GM10266 (cell line): ENCODE measurements around the gene SULT6B1.
"Not testable (repeated sequence)": the region's sequence is repeated elsewhere in the genome, so short reads cannot be mapped to it uniquely, and the experiment has no call there.

Experiments used
- DNase-seq: peaks from one replicate; pipeline ENCODE4 v3.0.0; 2012; ENCODE audit errors: extremely low spot score
- TF ChIP-seq, protein P1 (sequence below): IDR thresholded peaks from 2 replicates; pipeline ENCODE4 v1.5.1; 2012; ENCODE audit warnings: mild to moderate bottlenecking, low read depth; ENCODE audit not compliant: control insufficient read depth, insufficient read depth; ENCODE audit errors: missing control alignments

Gene SULT6B1, protein sequence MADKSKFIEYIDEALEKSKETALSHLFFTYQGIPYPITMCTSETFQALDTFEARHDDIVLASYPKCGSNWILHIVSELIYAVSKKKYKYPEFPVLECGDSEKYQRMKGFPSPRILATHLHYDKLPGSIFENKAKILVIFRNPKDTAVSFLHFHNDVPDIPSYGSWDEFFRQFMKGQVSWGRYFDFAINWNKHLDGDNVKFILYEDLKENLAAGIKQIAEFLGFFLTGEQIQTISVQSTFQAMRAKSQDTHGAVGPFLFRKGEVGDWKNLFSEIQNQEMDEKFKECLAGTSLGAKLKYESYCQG

DNA sequence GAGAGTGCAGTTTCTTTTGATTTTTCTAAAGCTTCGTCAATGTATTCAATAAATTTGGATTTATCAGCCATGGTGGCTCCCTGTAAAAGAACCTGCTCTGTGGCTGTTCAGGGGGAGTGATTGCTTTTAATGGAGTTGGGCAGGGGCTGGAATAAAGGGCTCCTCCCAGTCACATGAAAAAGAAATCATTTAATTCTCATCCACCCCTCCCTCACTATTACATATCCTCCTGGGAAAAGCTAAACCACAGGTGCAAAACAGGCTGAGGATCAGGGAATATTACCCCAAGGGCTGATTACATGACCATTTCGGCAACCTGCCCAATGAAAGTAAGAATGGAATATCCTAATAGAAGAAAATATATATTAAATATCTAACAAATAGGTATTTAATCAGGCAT, at the start of gene SULT6B1:
Gene SULT6B1, minus strand, starts transcription at position 101 of the 400 bp plus-strand sequence. Its CDS starts 30 bp downstream, at position 71.
- DNase-seq = no peak
- TF ChIP-seq, protein P1, sequence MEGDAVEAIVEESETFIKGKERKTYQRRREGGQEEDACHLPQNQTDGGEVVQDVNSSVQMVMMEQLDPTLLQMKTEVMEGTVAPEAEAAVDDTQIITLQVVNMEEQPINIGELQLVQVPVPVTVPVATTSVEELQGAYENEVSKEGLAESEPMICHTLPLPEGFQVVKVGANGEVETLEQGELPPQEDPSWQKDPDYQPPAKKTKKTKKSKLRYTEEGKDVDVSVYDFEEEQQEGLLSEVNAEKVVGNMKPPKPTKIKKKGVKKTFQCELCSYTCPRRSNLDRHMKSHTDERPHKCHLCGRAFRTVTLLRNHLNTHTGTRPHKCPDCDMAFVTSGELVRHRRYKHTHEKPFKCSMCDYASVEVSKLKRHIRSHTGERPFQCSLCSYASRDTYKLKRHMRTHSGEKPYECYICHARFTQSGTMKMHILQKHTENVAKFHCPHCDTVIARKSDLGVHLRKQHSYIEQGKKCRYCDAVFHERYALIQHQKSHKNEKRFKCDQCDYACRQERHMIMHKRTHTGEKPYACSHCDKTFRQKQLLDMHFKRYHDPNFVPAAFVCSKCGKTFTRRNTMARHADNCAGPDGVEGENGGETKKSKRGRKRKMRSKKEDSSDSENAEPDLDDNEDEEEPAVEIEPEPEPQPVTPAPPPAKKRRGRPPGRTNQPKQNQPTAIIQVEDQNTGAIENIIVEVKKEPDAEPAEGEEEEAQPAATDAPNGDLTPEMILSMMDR = no peak

GRCh38 chr2:37232131-37232933, 43.9 kb upstream of the SULT6B1 start:
- DNase-seq = no peak

DNA sequence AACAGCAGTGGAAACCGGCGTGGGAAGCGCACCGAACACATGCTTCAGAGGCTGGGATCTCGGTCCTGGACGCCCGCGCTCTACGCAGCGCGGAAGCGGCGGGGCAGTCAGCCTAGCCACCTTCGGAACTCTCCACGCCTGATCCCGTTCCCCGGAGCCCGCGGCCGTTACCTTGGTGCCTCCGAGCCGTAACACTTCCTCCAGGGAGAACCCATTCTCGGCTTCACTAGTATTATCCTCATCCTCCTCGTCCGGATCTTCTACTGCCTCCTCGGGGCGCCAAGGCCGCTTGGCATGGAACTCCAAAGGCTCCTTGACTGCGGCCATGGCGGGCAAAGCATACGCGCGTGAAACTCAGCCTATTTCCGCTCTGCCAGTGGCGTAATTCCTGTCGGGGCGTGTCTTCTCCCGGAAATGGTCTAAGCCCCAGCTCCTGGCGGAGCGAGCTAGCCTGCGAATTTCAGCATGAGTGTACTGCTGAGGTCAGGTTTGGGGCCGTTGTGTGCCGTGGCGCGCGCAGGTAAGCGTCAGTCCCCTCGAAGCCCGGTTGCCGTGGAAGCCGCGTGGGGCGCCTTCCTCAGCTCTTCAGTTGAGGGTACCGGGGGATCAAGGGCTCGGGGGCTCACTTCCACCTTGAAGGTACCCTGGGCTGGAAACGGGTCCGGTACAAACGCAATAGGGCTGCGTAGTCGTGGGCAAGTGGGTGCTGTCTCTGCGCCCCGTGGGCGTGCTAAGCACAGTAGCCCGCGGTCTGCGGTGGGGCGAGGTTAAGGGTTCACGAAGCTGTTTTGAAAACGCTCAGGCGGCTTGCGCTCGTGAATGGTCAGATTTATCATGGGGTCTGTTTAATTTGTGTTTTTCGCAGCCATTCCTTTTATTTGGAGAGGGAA, 43.0 kb upstream of the SULT6B1 start, which contains the start of the genes CEBPZ and NDUFAF7:
Gene CEBPZ, minus strand, starts transcription at position 356 of the 890 bp plus-strand sequence. Its CDS starts 29 bp downstream, at position 327.
Gene NDUFAF7, plus strand, starts transcription at position 418 of the 890 bp plus-strand sequence. Its CDS starts 48 bp downstream, at position 466.
- peak; percentile 83 for DNase-seq
- TF ChIP-seq, protein P1 = no peak

More at GRCh38 chr2:37232131-37232933, 43.9 kb upstream of the SULT6B1 start:
- TF ChIP-seq, protein P1 = no peak

- TF ChIP-seq, protein P1 = no peak
Observed at GRCh38 chr2:37230581-37230980, 42.1 kb upstream of the SULT6B1 start.

GRCh38 chr2:37228788-37229187, 40.3 kb upstream of the SULT6B1 start:
- no peak for DNase-seq
- TF ChIP-seq, protein P1 = no peak

More at GRCh38 chr2:37230581-37230980, 42.1 kb upstream of the SULT6B1 start:
- DNase-seq = no peak

- TF ChIP-seq, protein P1 = no peak
- no peak for DNase-seq
Observed at GRCh38 chr2:37226863-37227262, 38.4 kb upstream of the SULT6B1 start.

DNA sequence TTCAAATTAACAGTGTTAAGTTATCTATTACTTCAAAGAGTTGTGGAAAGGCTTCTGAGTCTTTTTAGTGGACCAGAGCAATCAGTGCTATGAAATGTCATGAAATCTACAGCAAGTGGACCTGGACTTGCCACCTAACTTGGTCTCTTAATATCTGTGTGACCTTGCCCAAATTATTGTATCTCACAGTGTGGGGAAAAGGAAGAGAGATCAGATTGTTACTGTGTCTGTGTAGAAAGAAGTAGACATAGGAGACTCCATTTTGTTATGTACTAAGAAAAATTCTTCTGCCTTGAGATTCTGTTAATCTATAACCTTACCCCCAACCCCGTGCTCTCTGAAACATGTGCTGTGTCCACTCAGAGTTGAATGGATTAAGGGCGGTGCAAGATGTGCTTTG, 36.7 kb upstream of the SULT6B1 start:
- DNase-seq = not testable (repeated sequence)
